Fibroblast of skin of right biceps (primary cell): ENCODE results near the gene OR4K15.
"Not testable (repeated sequence)": the region's sequence is repeated elsewhere in the genome, so short reads cannot be mapped to it uniquely, and the experiment has no call there.

Experiments used
- DNase-seq: peaks from one replicate; pipeline ENCODE4 v3.0.0-alpha.2; 2013

The OR4K15 gene

DNA sequence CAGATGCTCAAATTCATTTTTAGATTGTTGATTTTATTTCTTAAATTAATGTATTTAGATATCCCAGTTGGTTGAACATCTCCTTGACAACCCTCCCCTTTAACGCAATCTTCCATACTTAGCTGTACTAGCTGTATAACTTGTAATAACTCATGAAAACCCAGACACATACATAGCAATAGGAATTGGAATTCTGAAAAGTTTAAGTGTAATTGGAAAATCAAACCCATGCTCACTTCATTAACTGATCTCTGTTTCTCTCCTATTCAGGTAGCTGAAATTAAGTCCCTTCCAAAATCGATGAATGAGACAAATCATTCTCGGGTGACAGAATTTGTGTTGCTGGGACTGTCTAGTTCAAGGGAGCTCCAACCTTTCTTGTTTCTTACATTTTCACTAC lies at the start of gene OR4K15:
Gene OR4K15 (plus strand): TSS at position 301 of the 400 bp plus-strand sequence. CDS start 0 bp downstream, at position 301.
- no peak for DNase-seq

DNA sequence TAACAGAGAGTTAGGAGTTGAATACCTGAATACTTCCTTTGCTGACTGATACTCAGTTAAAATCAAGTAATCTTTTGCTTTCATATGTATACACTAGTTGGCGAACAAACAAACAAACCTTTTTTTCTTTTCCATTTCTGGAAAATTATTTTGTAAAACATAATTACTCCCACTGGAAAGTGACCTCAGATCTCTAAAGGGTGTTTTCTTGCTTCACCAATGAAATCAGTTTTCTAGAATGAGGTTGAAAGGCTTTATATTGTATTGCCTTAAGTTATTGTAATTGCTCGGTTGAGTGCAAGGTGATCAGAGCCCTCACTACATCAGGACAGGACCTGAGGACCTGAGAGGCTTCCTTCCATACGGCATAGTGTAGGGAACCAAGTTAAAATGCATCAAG lies 44.8 kb upstream of the OR4K15 start, which contains the start of gene OR4K1:
Gene OR4K1 (plus strand): TSS at position 301 of the 400 bp plus-strand sequence. CDS start 4,750 bp downstream, outside the sequence.
- no peak for DNase-seq

DNA sequence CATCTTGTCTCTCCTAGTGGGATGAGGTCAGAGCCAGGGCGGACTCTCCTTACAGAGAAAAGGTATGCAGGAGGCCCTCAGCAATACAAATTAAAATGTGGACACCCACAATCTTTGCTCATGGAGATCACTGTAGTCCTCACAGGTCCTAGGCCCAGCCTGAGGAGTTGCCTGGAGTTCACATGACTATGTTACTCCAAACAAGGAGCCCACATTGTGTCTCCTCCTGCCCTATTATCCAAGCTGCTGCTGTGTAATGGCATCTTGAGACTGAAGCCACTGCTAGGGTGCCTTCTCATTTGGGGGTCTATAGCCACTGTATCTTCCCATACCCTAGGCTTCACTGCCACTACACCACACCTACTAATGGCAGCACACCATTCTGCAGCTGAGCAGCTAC lies 33.7 kb upstream of the OR4K15 start:
- no peak for DNase-seq

- DNase-seq, result no peak
Measured at GRCh38 chr14:19947413-19948090, 27.8 kb upstream of the OR4K15 start.

DNA sequence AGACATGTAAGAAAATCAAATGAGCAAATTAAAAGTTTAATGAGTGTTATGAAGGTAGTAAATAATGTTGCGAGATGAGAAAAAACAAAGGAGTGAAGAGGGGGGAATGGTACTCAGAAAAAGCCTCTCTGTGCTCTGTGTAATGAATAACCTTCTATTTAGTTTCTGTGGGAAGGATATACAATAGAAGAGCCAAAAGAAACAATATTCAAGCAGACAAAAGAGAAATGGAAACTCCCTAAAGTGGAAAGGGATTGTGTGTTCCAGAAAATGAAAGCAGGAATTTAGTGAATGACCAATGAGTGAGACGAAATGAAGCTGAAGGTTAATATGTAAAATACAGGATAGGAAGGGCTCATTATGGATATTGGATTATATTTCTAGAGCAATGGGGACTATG lies 26.2 kb upstream of the OR4K15 start:
- DNase-seq, result no peak

DNA sequence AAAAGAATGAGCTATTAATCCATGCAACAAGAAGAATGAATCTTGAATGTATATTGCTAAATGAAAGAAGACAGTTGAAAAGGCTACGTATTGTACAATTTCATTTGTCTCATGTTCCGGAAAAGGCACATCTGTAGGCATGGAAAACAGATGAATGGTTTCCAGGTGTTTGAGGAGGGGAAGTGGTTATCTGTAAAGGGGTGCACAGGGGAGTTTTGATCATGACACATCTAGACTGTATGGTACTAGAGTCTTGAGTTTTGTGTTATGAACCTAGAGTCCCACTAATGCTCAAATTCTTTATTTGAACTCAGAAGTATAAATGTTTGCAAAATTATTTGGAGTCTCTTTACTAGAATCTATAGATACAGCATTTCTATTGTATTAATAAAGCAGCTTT lies 5.7 kb upstream of the OR4K15 start:
- not testable (repeated sequence) for DNase-seq

DNA sequence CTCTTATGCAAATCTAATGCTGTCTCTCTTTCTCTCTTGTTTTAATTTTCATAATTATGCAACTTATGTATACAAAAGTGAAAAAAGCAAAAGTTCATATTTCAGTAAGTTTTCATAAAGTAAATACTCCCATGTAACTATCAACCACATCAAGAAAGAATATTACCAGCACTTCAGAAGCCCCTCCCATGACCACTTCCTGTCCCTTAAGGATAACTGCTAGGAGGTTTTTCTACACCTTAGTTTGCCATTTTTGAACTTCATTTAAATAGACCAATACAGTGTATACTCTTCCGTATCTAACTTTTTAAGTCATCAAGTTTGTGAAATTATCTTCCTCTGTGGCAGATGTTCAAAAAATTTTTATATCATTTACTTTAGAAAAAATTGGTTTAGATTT lies 547 bp upstream of the OR4K15 start:
- no peak for DNase-seq

GRCh38 chr14:19993438-19993837 lies 18.0 kb downstream of the OR4K15 start:
- DNase-seq, result no peak

GRCh38 chr14:20001863-20002262 lies 26.5 kb downstream of the OR4K15 start, which contains the start of gene OR4Q2:
OR4Q2 (plus strand) TSS chr14:20002163.
- no peak for DNase-seq

GRCh38 chr14:20002319-20002718 lies 26.9 kb downstream of the OR4K15 start:
- no peak for DNase-seq

DNA sequence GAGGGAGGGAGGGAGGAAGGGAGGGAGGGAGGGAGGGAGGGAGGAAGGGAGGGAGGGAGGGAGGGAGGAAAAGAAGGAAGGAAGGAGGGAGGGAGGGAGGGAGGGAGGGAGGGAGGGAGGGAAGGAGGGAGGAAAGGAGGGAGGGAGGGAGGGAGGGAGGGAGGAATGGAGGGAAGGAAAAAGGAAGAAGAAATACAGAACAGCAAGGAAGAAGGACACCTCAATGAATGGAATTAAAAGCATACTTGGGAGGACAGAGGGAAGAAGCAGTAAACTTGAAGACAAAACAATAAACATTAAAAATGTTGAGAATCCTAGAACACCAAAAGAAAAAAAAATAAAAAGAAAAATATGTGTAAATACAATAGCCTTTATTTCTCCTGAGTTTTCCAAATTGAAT lies 32.8 kb downstream of the OR4K15 start:
- no peak for DNase-seq

DNA sequence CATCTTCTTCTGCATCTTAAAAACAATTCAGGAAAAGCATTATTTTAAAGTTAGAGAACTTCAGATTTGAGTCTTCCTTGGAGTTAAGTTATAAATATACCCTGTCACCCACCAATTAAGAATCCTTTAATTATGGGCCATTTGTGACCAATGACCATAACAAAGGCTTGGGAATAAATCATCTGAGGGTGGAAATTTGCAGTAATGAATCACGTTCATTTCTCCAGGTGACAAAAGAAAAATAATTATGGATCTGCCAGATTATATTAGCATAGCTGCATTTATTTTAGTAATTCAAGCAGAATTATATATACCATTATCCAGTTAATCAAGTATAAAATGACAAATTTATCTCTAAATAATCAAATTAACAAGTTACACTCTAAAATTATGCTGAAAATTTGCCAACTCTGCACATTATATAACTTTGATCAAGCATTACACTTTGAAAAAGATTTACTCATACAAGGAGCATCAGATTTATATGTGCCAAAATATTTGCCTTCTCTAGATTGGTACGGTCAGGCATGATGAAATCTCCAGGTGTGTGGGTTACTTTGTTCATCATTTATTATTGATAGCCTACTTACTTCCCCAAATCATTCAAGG lies 44.0 kb downstream of the OR4K15 start, which contains the start of gene OR4K14:
Gene OR4K14 (minus strand): TSS at position 51 of the 609 bp plus-strand sequence. CDS start 4,114 bp downstream, outside the sequence.
- DNase-seq, result no peak
